HG02973 (cell line): Measurements from ENCODE around the gene TMEM175.
"Not testable (repeated sequence)": the region's sequence is repeated elsewhere in the genome, so short reads cannot be mapped to it uniquely, and the experiment has no call there.

Experiments
- ATAC-seq: cut with Tn5 transposase; IDR thresholded peaks from one replicate; pipeline ENCODE4 v1.9.1; 2021; ENCODE audit warnings: moderate library complexity; ENCODE audit not compliant: unreplicated experiment

TMEM175 gene

GRCh38 chr4:987624-988513 lies 55.6 kb downstream of the TMEM175 start:
- no peak for ATAC-seq

- ATAC-seq = no peak
These were observed 56.8 kb downstream of the TMEM175 start for GRCh38 chr4:988726-989721.

DNA sequence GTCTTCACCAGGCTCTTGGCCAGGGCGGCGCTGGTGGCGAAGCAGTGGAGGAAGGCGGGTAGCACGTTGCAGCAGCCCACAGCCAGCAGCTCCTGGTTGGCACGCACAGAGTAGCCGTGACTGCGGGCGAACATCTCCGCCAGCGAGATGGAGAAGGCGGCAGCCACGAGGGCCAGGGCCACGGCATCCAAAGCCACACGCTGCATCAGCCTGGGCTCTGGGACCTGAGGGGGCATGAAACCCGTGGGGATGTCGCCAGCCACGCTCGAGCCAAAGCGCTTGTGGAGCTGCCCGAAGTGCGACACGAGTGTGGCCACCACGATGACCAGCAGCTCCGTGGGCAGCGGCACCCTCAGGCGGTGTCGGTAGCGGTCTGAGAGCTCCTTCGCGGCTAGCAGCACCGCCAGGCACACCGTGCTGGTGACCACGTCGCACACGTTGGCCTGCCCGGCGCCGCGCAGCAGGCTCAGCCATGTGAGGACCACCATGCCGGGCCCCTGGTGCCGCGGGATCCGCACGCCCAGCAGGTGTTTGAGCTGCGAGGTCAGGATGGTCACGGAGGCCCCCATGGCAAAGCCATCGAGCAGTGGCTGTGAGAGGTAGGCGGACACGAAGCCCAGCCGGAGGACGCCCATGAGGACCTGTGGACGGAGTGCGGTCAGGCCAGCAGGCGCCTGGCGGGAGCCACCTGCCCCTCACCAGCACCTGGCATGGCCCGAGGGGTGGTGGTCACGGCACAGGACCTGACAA lies 57.6 kb downstream of the TMEM175 start:
- ATAC-seq = no peak

DNA sequence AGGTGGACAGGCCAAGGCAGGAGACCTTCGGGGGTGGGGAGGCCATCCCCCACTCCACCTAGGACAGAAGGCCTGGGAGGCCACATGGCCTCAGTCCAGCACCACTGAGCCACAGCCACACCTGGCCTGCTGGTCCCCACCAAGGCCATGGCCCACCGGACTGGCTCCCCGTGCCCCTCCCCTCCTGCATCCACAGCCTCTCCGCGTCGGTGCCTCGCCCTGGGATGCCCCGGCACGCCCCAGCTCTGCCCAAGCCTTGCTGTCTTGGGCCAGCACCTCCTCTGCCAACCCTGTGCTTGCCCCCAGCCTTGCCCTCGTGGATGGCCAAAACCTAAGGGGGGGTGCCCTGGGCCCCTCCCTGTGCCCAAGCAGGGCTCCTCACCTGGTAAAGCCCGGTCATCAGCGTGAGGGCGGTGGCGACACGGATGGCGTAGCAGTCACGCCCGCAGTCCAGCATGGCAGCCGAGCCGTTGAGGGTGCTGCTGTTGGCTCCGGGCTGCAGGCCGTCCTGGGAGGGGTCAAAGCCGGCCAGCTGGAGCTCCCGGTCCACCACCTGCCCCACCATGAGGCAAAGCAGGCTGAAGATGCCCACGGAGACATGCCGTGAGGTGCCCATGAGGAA lies 58.6 kb downstream of the TMEM175 start:
- no peak for ATAC-seq

- no peak for ATAC-seq
These were observed 59.4 kb downstream of the TMEM175 start for GRCh38 chr4:991451-992296.

DNA sequence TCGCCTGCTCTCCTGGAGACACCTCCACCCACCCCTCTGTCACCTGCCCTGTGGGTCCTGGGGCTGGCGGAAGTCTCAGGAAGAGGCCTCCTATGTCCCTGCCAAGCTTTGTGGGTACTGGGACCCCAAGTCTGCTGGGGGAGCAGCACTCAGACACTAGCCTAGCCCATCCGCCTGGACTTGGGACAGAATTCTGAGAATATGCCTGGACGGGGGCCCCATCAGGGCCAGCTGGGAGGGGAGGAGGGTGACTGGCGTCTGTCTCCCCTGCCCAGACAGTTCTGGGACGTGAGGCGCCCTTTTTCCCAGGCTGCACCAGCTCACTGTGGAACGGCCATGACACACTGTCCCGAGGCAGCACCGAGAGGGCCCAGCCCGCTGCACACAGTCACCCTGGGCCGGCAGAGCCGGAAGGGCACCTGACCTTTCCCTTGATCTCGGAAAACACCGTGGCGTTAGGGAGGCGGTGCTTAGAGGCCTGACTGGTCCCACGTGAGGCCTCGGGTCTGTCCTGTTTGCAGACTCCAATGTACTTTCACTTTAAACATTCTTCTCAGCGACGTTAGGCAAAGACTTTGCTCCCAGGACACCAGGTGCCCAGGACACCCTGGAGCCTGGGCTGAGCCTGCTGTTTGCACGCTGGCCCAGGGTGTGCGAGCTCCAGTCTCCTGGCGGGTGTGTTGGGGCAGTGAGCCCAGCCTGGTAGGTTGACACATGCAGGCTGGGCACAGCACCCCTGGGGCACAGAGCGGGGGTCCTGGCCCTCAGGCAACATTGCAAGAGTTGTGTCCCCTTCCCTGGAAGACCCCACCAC lies 60.2 kb downstream of the TMEM175 start:
- ATAC-seq = no peak

- ATAC-seq = no peak
These were observed 61.1 kb downstream of the TMEM175 start, which contains the start of gene SLC26A1 for GRCh38 chr4:993111-994029. Gene SLC26A1 (minus strand): TSS chr4:993404. CDS start chr4:991703, 1,701 bp downstream.

DNA sequence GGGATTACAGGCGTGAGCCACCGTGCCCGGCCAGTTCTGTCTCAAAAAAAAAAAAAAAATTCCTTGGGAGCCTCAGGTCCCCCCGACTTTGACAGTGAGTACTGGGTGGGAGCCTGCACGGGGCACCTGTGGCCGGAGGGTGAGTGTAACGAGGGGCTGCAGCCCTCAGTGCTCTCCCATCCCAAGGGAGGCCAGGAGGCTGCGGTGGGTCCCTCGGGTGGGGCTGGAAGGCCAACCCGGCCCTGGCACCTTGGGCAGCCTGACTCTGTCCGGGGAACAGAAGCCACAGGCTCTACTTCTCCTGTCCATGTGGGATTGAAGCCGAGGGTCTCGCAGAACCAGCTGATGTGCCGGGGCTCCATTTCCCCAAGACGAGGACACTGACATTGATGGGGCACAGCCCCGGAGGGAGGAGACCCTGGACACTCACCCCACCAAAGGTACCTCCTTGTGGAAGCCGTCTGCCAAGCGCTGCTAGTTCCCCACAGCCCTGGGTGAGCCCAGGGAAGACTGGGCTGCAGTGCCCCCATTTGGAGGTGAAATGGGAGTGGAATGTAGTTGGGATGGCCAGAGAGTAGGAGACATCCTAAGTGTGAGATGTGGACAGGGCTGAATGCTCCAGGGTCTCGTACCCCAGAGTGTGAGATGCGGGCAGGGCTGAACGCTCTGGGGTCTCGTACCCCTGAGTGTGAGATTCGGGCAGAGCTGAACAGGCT lies 63.2 kb downstream of the TMEM175 start:
- no peak for ATAC-seq

GRCh38 chr4:996030-996996 lies 64.1 kb downstream of the TMEM175 start:
- ATAC-seq = no peak

DNA sequence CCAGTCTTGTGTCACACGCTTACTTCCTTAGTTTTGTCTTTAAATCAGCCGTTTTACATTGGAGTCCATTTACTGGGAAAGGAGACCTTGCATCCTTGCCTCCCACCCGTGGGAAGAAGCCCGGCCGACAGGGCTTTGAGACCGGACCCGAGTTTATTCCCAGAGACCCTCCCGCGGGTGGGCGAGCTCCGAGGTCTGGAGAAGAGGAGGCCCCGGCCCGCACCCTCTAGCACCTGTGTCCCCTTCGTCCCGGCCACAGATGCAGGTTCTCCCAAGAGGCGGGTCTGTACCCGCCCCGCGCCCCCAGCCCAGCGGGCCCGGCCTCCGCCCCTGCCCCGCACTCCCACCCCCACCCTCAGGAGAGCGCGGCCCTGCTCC lies 64.7 kb downstream of the TMEM175 start:
- no peak for ATAC-seq

DNA sequence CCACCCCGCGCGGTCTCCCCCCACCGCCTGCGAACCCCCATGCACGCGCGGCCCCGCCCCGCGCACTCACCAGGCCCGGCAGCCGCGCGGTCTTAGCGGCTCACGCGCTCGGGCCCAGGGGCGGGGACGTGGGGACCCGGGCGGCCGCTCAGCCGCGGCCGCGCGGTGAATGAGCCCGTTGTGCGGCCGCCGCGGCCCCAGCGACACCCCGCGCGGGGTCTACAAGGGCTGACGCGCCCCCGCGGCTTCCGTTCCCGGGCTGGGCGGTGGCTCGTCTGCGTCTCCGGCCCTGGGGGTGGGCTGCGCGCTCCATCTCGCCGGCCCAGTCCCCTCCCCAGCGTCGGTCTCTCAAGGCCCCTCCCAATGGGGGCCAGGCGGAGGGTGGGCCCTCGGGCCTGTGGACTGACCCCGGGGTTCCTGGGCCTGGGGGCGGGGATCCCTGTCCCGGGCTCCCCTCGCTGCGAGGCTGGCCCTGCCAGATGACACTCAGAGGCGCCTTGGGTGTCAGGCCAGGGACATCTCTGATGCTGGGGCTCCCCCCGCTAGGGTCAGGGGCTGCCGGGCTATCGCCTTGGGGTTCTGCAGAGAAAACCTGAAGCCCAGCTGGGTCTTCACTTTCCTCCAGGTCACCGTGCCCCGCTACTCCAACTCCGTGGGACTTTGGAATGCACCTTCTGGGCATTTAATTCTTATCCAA lies 65.3 kb downstream of the TMEM175 start:
- no peak for ATAC-seq

- ATAC-seq = no peak
These were observed 65.9 kb downstream of the TMEM175 start for GRCh38 chr4:998096-998691.

- not testable (repeated sequence) for ATAC-seq
These were observed 67.1 kb downstream of the TMEM175 start for GRCh38 chr4:999240-999863.

- no peak for ATAC-seq
These were observed 67.7 kb downstream of the TMEM175 start for GRCh38 chr4:999882-1000425.
